GM19035 (cell line): Measurements from ENCODE around the gene LIN28A.

Source experiments
- ATAC-seq: cut with Tn5 transposase; IDR thresholded peaks from one replicate; pipeline ENCODE4 v1.9.1; 2021; ENCODE audit not compliant: unreplicated experiment

Gene LIN28A

DNA sequence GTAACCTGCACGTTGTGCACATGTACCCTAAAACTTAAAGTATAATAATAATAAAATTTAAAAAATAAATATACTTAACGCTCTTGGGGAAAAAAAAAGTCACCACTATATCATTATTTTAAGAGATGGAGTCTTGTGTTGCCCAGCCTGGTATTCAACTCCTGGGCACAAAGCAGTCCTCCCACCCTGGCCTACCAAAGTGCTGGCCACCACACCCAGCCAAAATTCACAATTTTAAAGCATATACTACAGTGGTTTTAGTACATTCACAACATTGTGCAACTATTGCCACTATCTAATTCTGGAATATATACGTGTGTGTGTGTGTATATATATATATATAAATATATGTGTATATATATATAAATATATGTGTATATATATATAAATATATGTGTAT, 67.5 kb downstream of the LIN28A start:
- ATAC-seq: no peak

DNA sequence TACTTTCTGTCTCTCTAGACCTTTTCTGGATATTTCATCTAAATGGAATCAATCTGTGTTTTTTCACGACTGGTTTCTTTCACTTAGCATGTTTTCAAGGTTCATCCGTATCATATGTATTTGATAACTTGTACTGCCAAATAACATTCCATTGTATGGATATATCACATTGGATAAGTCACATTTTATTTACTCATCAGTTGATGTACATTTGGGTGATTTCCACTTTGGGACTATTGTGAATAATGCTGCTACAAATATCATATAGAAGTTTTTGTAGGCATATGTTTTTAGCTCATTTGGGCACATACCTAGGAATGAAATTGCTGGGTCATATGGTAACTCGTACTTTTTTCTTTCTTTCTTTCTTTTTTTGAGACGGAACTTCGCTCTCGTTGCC, 68.4 kb downstream of the LIN28A start:
- ATAC-seq: no peak
